Lower leg skin (tissue), 3 donors: ENCODE results near the gene TM4SF4.

Experiments
- CTCF ChIP-seq, 3 donors: fragments of 450-650 bp; IDR thresholded peaks; one replicate each; pipeline ENCODE4 v1.5.1; 2016; ENCODE audit warnings: antibody characterized with exemption in 3 of 3, mild to moderate bottlenecking in 3 of 3, moderate library complexity in 2 of 3
- POLR2A ChIP-seq, 2 donors: fragments of 450-650 bp; IDR thresholded peaks; one replicate each; pipeline ENCODE4 v1.6.1; 2016 to 2017; ENCODE audit warnings: antibody characterized with exemption in 2 of 2, mild to moderate bottlenecking in 1 of 2, moderate library complexity in 1 of 2

- TF ChIP-seq CTCF (IDR thresholded peaks at IDR 0.05) (no peak), POLR2A (IDR thresholded peaks at IDR 0.05) (no peak)
These were observed 12.2 kb downstream of the TM4SF4 start for GRCh38 chr3:149486726-149487125.
